Stimulated activated CD8-positive, alpha-beta memory T cell treated with anti-CD3 and anti-CD28 coated beads, Interleukin-12 subunit alpha, Interleukin-12 subunit beta, amount 100 ng/mL, for 24 hours (primary cell): ENCODE results near the gene FAM24B.
"Not testable (repeated sequence)": the region's sequence is repeated elsewhere in the genome, so short reads cannot be mapped to it uniquely, and the experiment has no call there.

Experiments used
- DNase-seq: peaks from one replicate; pipeline ENCODE4 v3.0.0-alpha.2; 2020; ENCODE audit errors: extremely low read depth

The FAM24B gene

GRCh38 chr10:122858042-122858441, 21.3 kb downstream of the FAM24B start:
- DNase-seq = not testable (repeated sequence)

- DNase-seq = no peak
These were observed 22.5 kb downstream of the FAM24B start for GRCh38 chr10:122856902-122857301.

- no peak for DNase-seq
These were observed 23.6 kb downstream of the FAM24B start for GRCh38 chr10:122855745-122856144.

GRCh38 chr10:122854648-122855047, 24.7 kb downstream of the FAM24B start:
- DNase-seq = no peak

GRCh38 chr10:122853665-122854313, 25.6 kb downstream of the FAM24B start:
- DNase-seq = no peak

GRCh38 chr10:122852261-122852660, 27.1 kb downstream of the FAM24B start:
- DNase-seq = no peak

- no peak for DNase-seq
These were observed 28.4 kb downstream of the FAM24B start for GRCh38 chr10:122850705-122851640.

- DNase-seq = no peak
These were observed 29.3 kb downstream of the FAM24B start for GRCh38 chr10:122849900-122850605.

- no peak for DNase-seq
These were observed 30.3 kb downstream of the FAM24B start for GRCh38 chr10:122849090-122849489.

GRCh38 chr10:122847782-122848604, 31.4 kb downstream of the FAM24B start:
- DNase-seq = no peak

GRCh38 chr10:122845783-122846332, 33.5 kb downstream of the FAM24B start, which contains the start of gene CUZD1:
TSS of gene CUZD1 (minus strand) at chr10:122845857. CDS start at chr10:122845843, 14 bp downstream.
- DNase-seq = no peak

GRCh38 chr10:122844146-122844545, 35.2 kb downstream of the FAM24B start:
- DNase-seq = no peak

GRCh38 chr10:122841569-122841968, 37.8 kb downstream of the FAM24B start:
- no peak for DNase-seq

GRCh38 chr10:122839505-122839904, 39.9 kb downstream of the FAM24B start:
- no peak for DNase-seq

GRCh38 chr10:122838880-122839279, 40.5 kb downstream of the FAM24B start:
- DNase-seq = no peak

GRCh38 chr10:122835908-122836307, 43.5 kb downstream of the FAM24B start:
- DNase-seq = no peak

- no peak for DNase-seq
These were observed 48.4 kb downstream of the FAM24B start for GRCh38 chr10:122830965-122831353.

- DNase-seq = no peak
These were observed 49.0 kb downstream of the FAM24B start for GRCh38 chr10:122830273-122830964.

- DNase-seq = no peak
These were observed 49.9 kb downstream of the FAM24B start for GRCh38 chr10:122829454-122829853.

GRCh38 chr10:122828716-122829255, 50.6 kb downstream of the FAM24B start:
- DNase-seq = no peak
